Measurements from ENCODE around the gene FAM78A. TPM values are rescaled to one million over a fixed set of nuclear protein-coding genes. Genes with fewer than 3 reads are reported as not detected.

The FAM78A gene
- total and polyA plus RNA-seq, 2 of the 8 experiments (the other 6 are each of a cell fraction or from before 2014, with no cell fraction given), result 3.1 TPM

DNA sequence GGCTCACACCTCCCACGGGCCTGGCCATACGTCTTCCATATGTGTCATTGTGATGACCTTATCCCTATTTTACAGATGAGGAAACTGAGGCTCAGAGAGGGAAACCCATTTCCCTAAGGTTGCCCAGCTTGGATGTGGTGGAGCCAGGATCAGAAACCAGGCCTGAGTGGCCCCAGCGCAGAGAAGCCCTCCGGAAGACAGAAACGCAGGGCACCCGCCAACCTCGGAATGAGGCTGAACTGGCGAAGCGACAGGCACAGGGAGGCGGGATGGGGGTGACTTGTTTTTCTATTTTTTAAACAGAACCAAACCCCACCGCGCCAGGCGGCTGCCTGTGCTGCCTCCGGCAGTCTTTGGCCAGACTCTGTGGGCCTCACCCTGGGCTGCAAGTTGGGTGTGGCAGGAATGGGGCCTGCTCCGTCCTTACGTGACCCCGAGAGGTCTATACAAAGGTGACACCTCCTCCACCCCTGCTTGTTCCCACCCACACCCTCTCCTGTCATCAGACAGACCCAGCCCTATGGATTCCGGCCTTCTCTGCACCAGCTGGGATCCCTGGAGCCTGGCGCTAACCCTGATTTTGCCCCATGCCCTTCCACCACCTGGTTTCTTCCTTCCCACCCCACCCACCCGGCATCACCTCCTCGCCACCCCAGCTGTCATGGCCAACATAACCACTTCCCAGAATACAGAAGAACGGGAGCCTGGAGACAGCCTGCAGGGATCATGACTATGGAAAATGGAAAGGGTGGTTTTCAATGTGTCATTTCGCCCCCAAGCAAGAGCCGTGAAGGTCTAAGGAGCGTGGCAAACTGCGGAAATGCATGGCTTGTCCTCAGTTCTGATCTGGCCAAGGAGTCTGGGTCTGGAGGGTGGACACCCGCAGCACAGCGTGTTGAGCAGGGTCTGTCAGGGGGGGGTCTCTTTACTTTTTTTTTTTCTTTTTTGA, 36.8 kb upstream of the FAM78A start:
- no peak overlapping the region for H2BK20ac ChIP-seq (ENCODE audit: low read length)
- no peak overlapping the region for H2AFZ ChIP-seq (ENCODE audit: low read length)
- H3K9ac ChIP-seq (replicated peaks in 1 of 4; ENCODE audit: extremely low read depth in 1 of 4, low read depth in 3 of 4, low read length in 3 of 4), result no peak overlapping the region
- H3K4me1 ChIP-seq (replicated peaks in 1 of 4; ENCODE audit: control insufficient read depth in 3 of 4, insufficient read depth in 4 of 4, low read length in 3 of 4), result no peaks in the 10 kb centered on the region
- no peak overlapping the region for H4K8ac ChIP-seq (ENCODE audit: extremely low read depth, insufficient read depth, low read length)
- H3K4me3 ChIP-seq (ENCODE audit: extremely low read depth in 1 of 4, insufficient read depth in 2 of 4, low read depth in 3 of 4, low read length in 4 of 4), result no peak overlapping the region
- no peaks in the 10 kb centered on the region for H3K79me2 ChIP-seq (ENCODE audit: control insufficient read depth in 1 of 2, insufficient read depth in 2 of 2, low read length in 2 of 2)
- H2BK12ac ChIP-seq (ENCODE audit: low read depth, low read length), result no peak overlapping the region
- no peak for DNase-seq (ENCODE audit: low read depth in 1 of 2, low spot score in 2 of 2)
- no peak overlapping the region for H3K56ac ChIP-seq (replicated peaks; ENCODE audit: insufficient read length, low read depth, low read length)
- no peak overlapping the region for H4K91ac ChIP-seq (replicated peaks; ENCODE audit: insufficient read length, low read length)
- no peak overlapping the region for H3K4ac ChIP-seq (replicated peaks; ENCODE audit: insufficient read length, low read depth, low read length)
- no peak overlapping the region for H3K14ac ChIP-seq (ENCODE audit: insufficient read length)
- H3K27me3 ChIP-seq (replicated peaks in 1 of 4; ENCODE audit: control insufficient read depth in 3 of 4, extremely low read depth in 1 of 4, insufficient read depth in 3 of 4, low read length in 3 of 4), result no peaks in the 10 kb centered on the region
- 94% methylated on average over 24 of the region's 28 CpGs; no CpG with 5 or more reads in 1 of the 2 experiments for WGBS, 2 experiments (ENCODE audit: extremely low coverage in 1 of 2, insufficient coverage in 1 of 2, insufficient read length in 1 of 2, insufficient replicate concordance in 2 of 2, low coverage in 1 of 2, low lambda C conversion rate in 2 of 2, missing lambda C conversion rate in 1 of 2)
- no peak overlapping the region for H2BK120ac ChIP-seq (replicated peaks; ENCODE audit: low read depth, low read length)
- no peak overlapping the region for H3K27ac ChIP-seq (ENCODE audit: low read depth, low read length)
- H3K23me2 ChIP-seq (ENCODE audit: low read depth, low read length), result no peaks in the 10 kb centered on the region
- no peak overlapping the region for H2BK5ac ChIP-seq (ENCODE audit: low read depth, low read length)
- H3K4me2 ChIP-seq (ENCODE audit: insufficient read depth in 1 of 2, low read depth in 2 of 2, low read length in 2 of 2), result no peak overlapping the region
- H4K20me1 ChIP-seq (replicated peaks in 1 of 2; ENCODE audit: control insufficient read depth in 1 of 2, insufficient read depth in 2 of 2, low read length in 2 of 2), result no peaks in the 10 kb centered on the region
- no peaks in the 10 kb centered on the region for H3K79me1 ChIP-seq (ENCODE audit: low read depth, low read length)
- FAIRE-seq, result no peak
- no peak overlapping the region for H3K18ac ChIP-seq (ENCODE audit: extremely low read depth, low read length)
- ChIA-PET CTCF (ENCODE audit: partially characterized antibody) (interaction anchor here (0.6 kb wide), 1 partner anchor 347 kb away, joined by 3 read pairs; no protein-coding TSS in a partner anchor), POLR2A (ENCODE audit: partially characterized antibody) (no interaction called here)
- no peak overlapping the region for H2AK5ac ChIP-seq (ENCODE audit: low read depth, low read length)
- H4K5ac ChIP-seq (ENCODE audit: insufficient read length, low read depth, low read length), result no peak overlapping the region
- H2BK15ac ChIP-seq (ENCODE audit: low read length), result no peak overlapping the region
- no peaks in the 10 kb centered on the region for H3K9me3 ChIP-seq (ENCODE audit: insufficient read depth in 2 of 2, low read depth in 1 of 2, low read length in 1 of 2)
- no peaks in the 10 kb centered on the region for H3K36me3 ChIP-seq (ENCODE audit: control insufficient read depth in 2 of 4, insufficient read depth in 4 of 4, low read length in 3 of 4)
- no peak overlapping the region for H3K23ac ChIP-seq (ENCODE audit: insufficient read length)
- no peak for TF ChIP-seq SP2 (IDR thresholded peaks at IDR 0.05; ENCODE audit: low read length)
- TF ChIP-seq BCL11A (IDR thresholded peaks at IDR 0.05; ENCODE audit: low read depth in 2 of 2, low read length in 2 of 2), result no peak
- no peak for TF ChIP-seq SUZ12 (IDR thresholded peaks at IDR 0.05; ENCODE audit: low read length)
- TF ChIP-seq RXRA (IDR thresholded peaks at IDR 0.05; ENCODE audit: insufficient read depth, low read depth, low read length), result no peak
- no peak for TF ChIP-seq YY1 (IDR thresholded peaks at IDR 0.05; ENCODE audit: low read depth, low read length)
- no peak for TF ChIP-seq CHD2 (IDR thresholded peaks at IDR 0.05; ENCODE audit: low read length)
- TF ChIP-seq, protein P1, sequence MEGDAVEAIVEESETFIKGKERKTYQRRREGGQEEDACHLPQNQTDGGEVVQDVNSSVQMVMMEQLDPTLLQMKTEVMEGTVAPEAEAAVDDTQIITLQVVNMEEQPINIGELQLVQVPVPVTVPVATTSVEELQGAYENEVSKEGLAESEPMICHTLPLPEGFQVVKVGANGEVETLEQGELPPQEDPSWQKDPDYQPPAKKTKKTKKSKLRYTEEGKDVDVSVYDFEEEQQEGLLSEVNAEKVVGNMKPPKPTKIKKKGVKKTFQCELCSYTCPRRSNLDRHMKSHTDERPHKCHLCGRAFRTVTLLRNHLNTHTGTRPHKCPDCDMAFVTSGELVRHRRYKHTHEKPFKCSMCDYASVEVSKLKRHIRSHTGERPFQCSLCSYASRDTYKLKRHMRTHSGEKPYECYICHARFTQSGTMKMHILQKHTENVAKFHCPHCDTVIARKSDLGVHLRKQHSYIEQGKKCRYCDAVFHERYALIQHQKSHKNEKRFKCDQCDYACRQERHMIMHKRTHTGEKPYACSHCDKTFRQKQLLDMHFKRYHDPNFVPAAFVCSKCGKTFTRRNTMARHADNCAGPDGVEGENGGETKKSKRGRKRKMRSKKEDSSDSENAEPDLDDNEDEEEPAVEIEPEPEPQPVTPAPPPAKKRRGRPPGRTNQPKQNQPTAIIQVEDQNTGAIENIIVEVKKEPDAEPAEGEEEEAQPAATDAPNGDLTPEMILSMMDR (IDR thresholded peaks at IDR 0.05; ENCODE audit: control extremely low read depth in 1 of 3, insufficient read depth in 1 of 3, low read depth in 1 of 3, low read length in 3 of 3), result no peak
- TF ChIP-seq ZNF274 (IDR thresholded peaks at IDR 0.05; ENCODE audit: borderline replicate concordance, extremely low read depth, low read length), result no peak
- TF ChIP-seq NANOG (IDR thresholded peaks at IDR 0.05; ENCODE audit: insufficient read depth, low read depth, low read length, poor library complexity, severe bottlenecking), result no peak

Data from H1 (cell line).